Panc1 (cell line): Measurements from ENCODE around the gene MR1.

Experiments used
- CTCF ChIP-seq: fragments of 450-650 bp; IDR thresholded peaks from 2 replicates; pipeline ENCODE4 v1.5.1; 2017; ENCODE audit warnings: mild to moderate bottlenecking
- POLR2AphosphoS5 ChIP-seq: IDR thresholded peaks from 2 replicates; pipeline ENCODE4 v1.6.1; 2012; ENCODE audit warnings: mild to moderate bottlenecking, low read depth, low read length, moderate library complexity

GRCh38 chr1:181010789-181011188 is 23.0 kb upstream of the MR1 start:
- TF ChIP-seq CTCF (no peak), POLR2AphosphoS5 (no peak)
